HCT116 (cell line): ENCODE measurements around the gene RGS2. TPM values are rescaled to one million over a fixed set of nuclear protein-coding genes. Genes with fewer than 3 reads are reported as not detected.

Experiments used
- ATAC-seq: fragments of 200-7000 bp; cut with Tn5 transposase; 2 replicates; pipeline ENCODE4 v1.9.1; 2020; ENCODE audit warnings: mild to moderate bottlenecking, moderate library complexity
- BruUV-seq: library from RNA; stranded (reverse); fragments of 400-500 nt; replicated peaks from 2 replicates; lab custom pipeline; 2021; lab: Mats Ljungman, UMichigan
- CTCF ChIA-PET: fragments of 300-600 bp; sonication (Branson Sonifier 250); formaldehyde crosslinking; loops from one replicate; lab custom pipeline; 2021; ENCODE audit warnings: antibody characterized with exemption; lab: Charles Lee
- POLR2A ChIA-PET: fragments of 300-600, 350-600 bp; sonication (Branson Sonifier 250); formaldehyde crosslinking; loops from one replicate; lab custom pipeline; 2021; ENCODE audit warnings: antibody characterized with exemption; lab: Charles Lee
- RAD21 ChIA-PET, 2 experiments: fragments of 300-600 bp; sonication (Branson Sonifier 250); formaldehyde crosslinking; loops; one replicate each; lab custom pipeline; 2023; ENCODE audit warnings: low total read pairs in 2 of 2; ENCODE audit not compliant: uncharacterized antibody in 2 of 2, unreplicated experiment in 2 of 2, low non-redundant PET in 1 of 2; lab: Charles Lee
- DNase-seq: peaks from one replicate; pipeline ENCODE4 v3.0.0-alpha.2; 2010; ENCODE audit warnings: low read depth, low spot score
- H2AFZ ChIP-seq: fragments of 200-600 bp; shearing (Covaris generic), sonication (generic); 2 replicates; pipeline ENCODE4 v1.6.1; 2017; ENCODE audit warnings: low read depth, mixed run types, mixed read lengths, antibody characterized with exemption, low read length; ENCODE audit not compliant: poor library complexity, severe bottlenecking
- H3K27ac ChIP-seq: 2 replicates; pipeline ENCODE4 v1.5.1; 2012; ENCODE audit warnings: low read depth, low read length
- H3K27me3 ChIP-seq: fragments of 200-600 bp; sonication (generic); 2 replicates; pipeline ENCODE4 v1.6.1; 2016; ENCODE audit warnings: mixed run types, low read length, mixed read lengths; ENCODE audit not compliant: insufficient read depth
- H3K36me3 ChIP-seq, 2 experiments: fragments of 200-500 bp in 1 of 2; fragments of 200-600 bp in 1 of 2; sonication (Bioruptor generic) in 1 of 2; sonication (generic) in 1 of 2; 2 replicates each; pipeline versions ENCODE4 v1.5.1 to v1.6.1; 2014 to 2016; ENCODE audit warnings: low read length in 2 of 2, inconsistent platforms in 1 of 2, mixed read lengths in 1 of 2, mixed run types in 1 of 2; ENCODE audit not compliant: insufficient read depth in 2 of 2, control insufficient read depth in 1 of 2
- H3K4me1 ChIP-seq, 2 experiments: fragments of 200-600 bp in 1 of 2; sonication (generic) in 1 of 2; 2 replicates each; pipeline versions ENCODE4 v1.5.1 to v1.6.1; 2012 to 2017; ENCODE audit warnings: low read length in 2 of 2, inconsistent platforms in 1 of 2, mild to moderate bottlenecking in 1 of 2, mixed read lengths in 1 of 2, mixed run types in 1 of 2, moderate library complexity in 1 of 2; ENCODE audit not compliant: insufficient read depth in 2 of 2, control insufficient read depth in 1 of 2
- H3K4me2 ChIP-seq: fragments of 200-600 bp; sonication (generic); 2 replicates; pipeline ENCODE4 v1.6.1; 2017; ENCODE audit warnings: mixed run types, low read length, mixed read lengths
- H3K4me3 ChIP-seq, 2 experiments: fragments of 200-600 bp in 1 of 2; sonication (generic) in 1 of 2; replicated peaks in 1 of 2; 2 replicates each; pipeline ENCODE4 v1.5.1; 2011 to 2016; ENCODE audit warnings: low read length in 2 of 2, control low read depth in 1 of 2, low read depth in 1 of 2, mild to moderate bottlenecking in 1 of 2, mixed read lengths in 1 of 2, mixed run types in 1 of 2
- H3K79me2 ChIP-seq: fragments of 200-600 bp; sonication (generic); 2 replicates; pipeline ENCODE4 v1.6.1; 2017; ENCODE audit warnings: mild to moderate bottlenecking, mixed run types, low read length, moderate library complexity, mixed read lengths; ENCODE audit not compliant: insufficient read depth
- H3K9ac ChIP-seq: fragments of 200-600 bp; sonication (generic); 2 replicates; pipeline ENCODE4 v1.6.1; 2016; ENCODE audit warnings: low read length, mixed read lengths
- H3K9me2 ChIP-seq: fragments of 200-600 bp; sonication (generic), shearing (Covaris generic); 2 replicates; pipeline ENCODE4 v1.6.1; 2017; ENCODE audit warnings: mixed run types, mild to moderate bottlenecking, moderate library complexity; ENCODE audit not compliant: insufficient read depth
- H3K9me3 ChIP-seq, 2 experiments: fragments of 200-500 bp in 1 of 2; fragments of 200-600 bp in 1 of 2; sonication (Bioruptor generic) in 1 of 2; sonication (generic) in 1 of 2; 2 replicates each; pipeline ENCODE4 v1.6.1; 2014 to 2017; ENCODE audit warnings: low read length in 2 of 2, mixed read lengths in 2 of 2, inconsistent platforms in 1 of 2, low read depth in 1 of 2, mild to moderate bottlenecking in 1 of 2, mixed run types in 1 of 2, moderate library complexity in 1 of 2; ENCODE audit not compliant: control insufficient read depth in 1 of 2, insufficient read depth in 1 of 2
- H4K20me1 ChIP-seq: fragments of 200-600 bp; sonication (generic), shearing (Covaris generic); 2 replicates; pipeline ENCODE4 v1.6.1; 2017; ENCODE audit warnings: mixed run types, mild to moderate bottlenecking, moderate library complexity; ENCODE audit not compliant: insufficient read depth
- CBX3 ChIP-seq: IDR thresholded peaks from 2 replicates; pipeline ENCODE4 v1.6.1; 2012; ENCODE audit warnings: low read depth
- CEBPB ChIP-seq: IDR thresholded peaks from 2 replicates; pipeline ENCODE4 v1.6.1; 2012; ENCODE audit warnings: low read depth
- CTCF ChIP-seq, 3 experiments: fragments of 200-600 bp in 1 of 3; sonication (generic) in 1 of 3; IDR thresholded peaks in 2 of 3; conservative IDR thresholded peaks in 1 of 3; 2 replicates each; pipeline ENCODE4 v1.5.1; 2012 to 2017; ENCODE audit warnings: low read depth in 2 of 3, low read length in 2 of 3, antibody characterized with exemption in 1 of 3, borderline replicate concordance in 1 of 3, control low read depth in 1 of 3, mild to moderate bottlenecking in 1 of 3, mixed read lengths in 1 of 3, mixed run types in 1 of 3, moderate library complexity in 1 of 3; ENCODE audit not compliant: insufficient read depth in 1 of 3
- EGR1 ChIP-seq: IDR thresholded peaks from 2 replicates; pipeline ENCODE4 v1.6.1; 2012; ENCODE audit warnings: low read depth
- EZH2phosphoT487 ChIP-seq: fragments of 200-600 bp; IDR thresholded peaks from 2 replicates; pipeline ENCODE4 v1.6.1; 2018; ENCODE audit warnings: antibody characterized with exemption, borderline replicate concordance
- FOSL1 ChIP-seq: IDR thresholded peaks from 2 replicates; pipeline ENCODE4 v1.6.1; 2012; ENCODE audit warnings: low read depth
- MAX ChIP-seq: IDR thresholded peaks from 2 replicates; pipeline ENCODE4 v1.6.1; 2012
- POLR2A ChIP-seq: IDR thresholded peaks from 2 replicates; pipeline ENCODE4 v1.7.0; 2011; ENCODE audit warnings: borderline replicate concordance; ENCODE audit not compliant: insufficient read depth, insufficient read length; ENCODE audit errors: extremely low read depth
- REST ChIP-seq: IDR thresholded peaks from 2 replicates; pipeline ENCODE4 v1.6.1; 2012; ENCODE audit warnings: low read depth
- SP1 ChIP-seq: IDR thresholded peaks from 2 replicates; pipeline ENCODE4 v1.6.1; 2012; ENCODE audit warnings: low read depth
- TCF7L2 ChIP-seq: IDR thresholded peaks from 2 replicates; pipeline ENCODE4 v1.7.0; 2011; ENCODE audit warnings: borderline replicate concordance, inconsistent platforms; ENCODE audit not compliant: insufficient read depth, insufficient read length; ENCODE audit errors: extremely low read depth
- intact Hi-C: fragments of 100-400 bp; cut with micrococcal nuclease; formaldehyde crosslinking; loops from 2 replicates; pipeline ENCODE4 v1.10.0; 2022
- total RNA-seq: library from RNA; stranded (reverse); gene quantifications from one replicate; pipeline ENCODE4 v1.2.1, GENCODE V29; 2021; ENCODE audit not compliant: unreplicated experiment

Gene RGS2
- total RNA-seq, 1 experiment from 2014 or later, result 21.1 TPM

DNA sequence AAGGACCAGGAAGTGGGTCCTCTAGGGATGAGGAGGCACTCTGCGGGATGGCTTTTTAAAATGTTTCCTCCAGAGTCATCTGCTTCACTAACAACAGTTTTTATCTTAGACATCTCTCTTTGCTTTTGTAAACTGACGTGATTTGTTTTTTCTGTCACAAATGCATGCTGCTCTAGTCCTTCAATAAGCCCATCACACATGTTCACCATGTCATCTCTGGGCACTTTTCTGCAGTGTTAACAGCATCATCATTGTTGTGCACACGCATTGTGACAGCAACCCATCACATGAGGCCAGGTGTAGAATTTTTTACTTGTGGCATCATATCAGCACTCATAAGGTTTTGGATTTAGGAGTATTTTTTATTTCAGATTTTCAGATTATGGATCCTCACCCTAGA lies 12.5 kb downstream of the RGS2 start (continued):
- TF ChIP-seq EZH2phosphoT487 (no peak), MAX (no peak)

- H3K9me2 ChIP-seq, result no peaks in the 10 kb centered on the region; the same call in 1 of the 2 replicates
- intact Hi-C loops, result no loop called here
- RAD21 ChIA-PET, result no interaction called here
- no peak overlapping the region for H3K9ac ChIP-seq
- no peak overlapping the region for H3K4me3 ChIP-seq
- no peaks in the 10 kb centered on the region for H3K27me3 ChIP-seq
- H3K4me2 ChIP-seq, result no peak overlapping the region
- POLR2A ChIA-PET, result no interaction called here
- BruUV-seq, result no TSS peak
- H3K27ac ChIP-seq, result no peak overlapping the region
- H3K79me2 ChIP-seq, result no peaks in the 10 kb centered on the region
- H4K20me1 ChIP-seq, result no peaks in the 10 kb centered on the region
- H3K9me3 ChIP-seq, result no peaks in the 10 kb centered on the region
- no peak for TF ChIP-seq MAX
- TF ChIP-seq EGR1, result no peak
- no peak for TF ChIP-seq EZH2phosphoT487
- H2AFZ ChIP-seq, result no peak overlapping the region
- CTCF ChIA-PET, result no interaction called here
- DNase-seq (no peak), ATAC-seq (no peak)
- no peaks in the 10 kb centered on the region for H3K36me3 ChIP-seq
- peaks cover 7 to 20% of the 10 kb centered on the region in 2 experiments; a peak in 3 of 4 replicates for H3K4me1 ChIP-seq
Observed at GRCh38 chr1:192824511-192824910, 15.7 kb downstream of the RGS2 start.

GRCh38 chr1:192826791-192827546 lies 18.1 kb downstream of the RGS2 start:
- H3K4me3 ChIP-seq, result peak overlapping the region in 1 of 2 experiments; percentile 19; a peak in 1 of 4 replicates
- H2AFZ ChIP-seq, result peak overlapping the region; percentile 24
- no peaks in the 10 kb centered on the region for H3K27me3 ChIP-seq
- H3K79me2 ChIP-seq, result no peaks in the 10 kb centered on the region
- H3K27ac ChIP-seq, result no peak overlapping the region
- ChIA-PET RAD21 (no interaction called here), CTCF (no interaction called here), POLR2A (no interaction called here)
- peak overlapping the region; percentile 66 for H3K4me2 ChIP-seq
- H3K36me3 ChIP-seq, result no peaks in the 10 kb centered on the region
- no peaks in the 10 kb centered on the region for H4K20me1 ChIP-seq
- peaks cover 7 to 20% of the 10 kb centered on the region in 2 experiments; a peak in 3 of 4 replicates for H3K4me1 ChIP-seq
- no peak overlapping the region for H3K9ac ChIP-seq
- no peaks in the 10 kb centered on the region; the same call in 1 of the 2 replicates for H3K9me2 ChIP-seq
- BruUV-seq, result no TSS peak
- ATAC-seq (peak; percentile 86), DNase-seq (peak; percentile 36)
- intact Hi-C loops, result no loop called here
- no peaks in the 10 kb centered on the region for H3K9me3 ChIP-seq
- no peak for TF ChIP-seq CBX3
- TF ChIP-seq REST, result no peak
- no peak for TF ChIP-seq CEBPB
- no peak for TF ChIP-seq POLR2A
- no peak for TF ChIP-seq TCF7L2
- peak; percentile 50 for TF ChIP-seq FOSL1
- TF ChIP-seq SP1, result peak; percentile 56; the same call in 1 of the 2 replicates
- TF ChIP-seq CTCF (IDR thresholded peaks at IDR 0.05 in 2 of 3, conservative IDR thresholded peaks at IDR 0.05 in 1 of 3; ENCODE audit: borderline replicate concordance in 1 of 3, insufficient read depth in 1 of 3, low read depth in 2 of 3, low read length in 2 of 3), result no peak
